Naive B cell (primary cell): Measurements from ENCODE around the gene EXOC4. TPM values are rescaled to one million over a fixed set of nuclear protein-coding genes. Genes with fewer than 3 reads are reported as not detected.
A peak's percentile ranks its signal among the peaks of the same experiment; 100 is the strongest.

Experiments used
- ATAC-seq, 2 donors: fragments of 150-1000 bp; cut with Tn5 transposase; 2 replicates each; pipeline ENCODE4 v1.10.0; 2021; ENCODE audit warnings: low read depth in 2 of 2, mild to moderate bottlenecking in 2 of 2, moderate library complexity in 2 of 2
- DNase-seq: peaks from one replicate; pipeline ENCODE4 v3.0.0; 2022
- H3K27ac Mint-ChIP-seq, 6 donors: one replicate each; pipeline ENCODE4 v1.8.0; 2020 to 2022; ENCODE audit warnings: mild to moderate bottlenecking in 6 of 6, mixed read lengths in 6 of 6, moderate library complexity in 5 of 6, inconsistent platforms in 2 of 6
- H3K27me3 Mint-ChIP-seq, 3 donors: one replicate each; pipeline ENCODE4 v1.8.0; 2021 to 2022; ENCODE audit warnings: mixed read lengths in 3 of 3, mild to moderate bottlenecking in 1 of 3
- H3K36me3 Mint-ChIP-seq, 2 donors: one replicate each; pipeline ENCODE4 v1.8.0; 2020 to 2022; ENCODE audit warnings: mixed read lengths in 2 of 2, inconsistent platforms in 1 of 2, mild to moderate bottlenecking in 1 of 2
- H3K4me1 Mint-ChIP-seq, 3 donors: one replicate each; pipeline ENCODE4 v1.8.0; 2020 to 2022; ENCODE audit warnings: mixed read lengths in 3 of 3, inconsistent platforms in 1 of 3, mild to moderate bottlenecking in 1 of 3, moderate library complexity in 1 of 3
- H3K4me3 Mint-ChIP-seq, 8 donors: one replicate each; pipeline ENCODE4 v1.8.0; 2020 to 2022; ENCODE audit warnings: mild to moderate bottlenecking in 8 of 8, mixed read lengths in 8 of 8, moderate library complexity in 8 of 8, inconsistent platforms in 2 of 8
- H3K9me3 Mint-ChIP-seq, 7 donors: one replicate each; pipeline ENCODE4 v1.8.0; 2020 to 2022; ENCODE audit warnings: mixed read lengths in 7 of 7, mild to moderate bottlenecking in 5 of 7, inconsistent platforms in 2 of 7, moderate library complexity in 1 of 7
- polyA plus RNA-seq, 6 donors: library from polyadenylated mRNA; unstranded; fragments of 300-500 nt; fragmentation: Illumina TruSeq; gene quantifications; one replicate each; pipeline ENCODE4 v1.2.3, GENCODE V29; 2021; ENCODE audit warnings: low read depth in 6 of 6

The EXOC4 gene
- polyA plus RNA-seq, 6 donors from 2014 or later, result 39.9 to 59.7 (median 47.2) TPM

- ATAC-seq (no peak), DNase-seq (no peak)
- no peak overlapping the region for H3K27ac Mint-ChIP-seq
- no peaks in the 10 kb centered on the region for H3K27me3 Mint-ChIP-seq
- H3K4me1 Mint-ChIP-seq, result no peaks in the 10 kb centered on the region
- no peak overlapping the region for H3K4me3 Mint-ChIP-seq
- H3K36me3 Mint-ChIP-seq, result peaks cover 35 to 39% of the 10 kb centered on the region in 2 donors
- H3K9me3 Mint-ChIP-seq, result peaks cover 9 to 47% (median 25%) of the 10 kb centered on the region in 7 donors
Observed at GRCh38 chr7:133962646-133963045, 709.8 kb downstream of the EXOC4 start.

- H3K27ac Mint-ChIP-seq, result no peak overlapping the region
- H3K36me3 Mint-ChIP-seq, result peaks cover 38 to 41% of the 10 kb centered on the region in 2 donors
- DNase-seq (no peak), ATAC-seq (no peak)
- no peak overlapping the region for H3K4me3 Mint-ChIP-seq
- no peaks in the 10 kb centered on the region for H3K27me3 Mint-ChIP-seq
- H3K9me3 Mint-ChIP-seq, result peaks cover 9 to 53% (median 28%) of the 10 kb centered on the region in 7 donors
- no peaks in the 10 kb centered on the region for H3K4me1 Mint-ChIP-seq
Observed at GRCh38 chr7:133963629-133964028, 710.8 kb downstream of the EXOC4 start.

- DNase-seq (no peak), ATAC-seq (no peak)
- Mint-ChIP-seq H3K9me3 (peaks cover 6 to 26% (median 14%) of the 10 kb centered on the region in 7 donors), H3K4me1 (peaks cover 0 to 7% (median 2%) of the 10 kb centered on the region in 3 donors), H3K4me3 (no peak overlapping the region), H3K27ac (no peak overlapping the region), H3K27me3 (no peaks in the 10 kb centered on the region), H3K36me3 (peaks cover 18 to 24% of the 10 kb centered on the region in 2 donors)
Observed at GRCh38 chr7:133971625-133972024, 718.7 kb downstream of the EXOC4 start.

DNA sequence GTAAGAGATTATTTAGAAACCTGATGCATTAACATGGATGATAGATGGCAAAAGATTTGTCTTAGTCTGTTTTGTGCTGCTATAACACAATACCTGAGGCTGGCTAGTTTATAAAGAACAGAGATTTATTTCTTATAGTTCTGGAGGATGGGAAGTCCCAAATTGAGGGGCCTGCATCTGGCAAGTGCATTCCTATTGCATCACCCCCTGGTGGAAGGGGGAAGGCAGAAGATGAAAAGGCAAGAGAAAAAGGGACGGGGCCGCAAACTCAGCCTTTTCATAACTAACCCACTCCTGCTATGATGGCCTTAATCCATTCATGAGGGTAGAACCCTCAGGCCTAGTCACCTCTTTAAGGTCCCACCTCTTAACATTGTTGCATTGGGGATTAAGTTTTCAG, 720.8 kb downstream of the EXOC4 start:
- ATAC-seq (no peak), DNase-seq (no peak)
- Mint-ChIP-seq H3K9me3 (peaks cover 0 to 9% (median 2%) of the 10 kb centered on the region in 7 donors), H3K36me3 (peaks cover 5 to 10% of the 10 kb centered on the region in 2 donors), H3K4me1 (peaks cover 5 to 13% (median 9%) of the 10 kb centered on the region in 3 donors), H3K27me3 (no peaks in the 10 kb centered on the region), H3K27ac (no peak overlapping the region), H3K4me3 (no peak overlapping the region)

DNA sequence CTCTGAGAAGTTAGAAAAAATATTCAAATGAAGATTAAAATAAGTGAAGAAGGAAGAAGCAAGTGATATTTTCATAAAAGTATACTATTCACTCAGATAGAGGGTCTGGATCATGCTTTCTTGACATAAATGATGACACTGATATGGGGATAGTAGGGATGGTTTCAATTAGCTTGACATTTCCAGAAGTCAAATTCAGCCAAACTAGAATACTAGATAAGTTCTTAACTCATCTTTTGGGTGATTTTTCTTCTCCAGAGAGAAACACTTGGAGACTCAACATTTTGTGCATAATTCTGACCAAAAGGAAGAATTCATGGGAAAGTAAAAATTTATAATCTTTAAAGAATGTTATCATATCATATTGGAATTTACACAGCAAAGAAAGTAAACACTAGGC, 722.3 kb downstream of the EXOC4 start:
- peaks cover 0 to 3% (median 0%) of the 10 kb centered on the region in 7 donors for H3K9me3 Mint-ChIP-seq
- no peaks in the 10 kb centered on the region for H3K27me3 Mint-ChIP-seq
- no peak for ATAC-seq
- peaks cover 5 to 6% of the 10 kb centered on the region in 2 donors for H3K36me3 Mint-ChIP-seq
- H3K4me3 Mint-ChIP-seq, result no peak overlapping the region
- peaks cover 5 to 13% (median 9%) of the 10 kb centered on the region in 3 donors for H3K4me1 Mint-ChIP-seq
- H3K27ac Mint-ChIP-seq, result no peak overlapping the region
- no peak for DNase-seq

DNA sequence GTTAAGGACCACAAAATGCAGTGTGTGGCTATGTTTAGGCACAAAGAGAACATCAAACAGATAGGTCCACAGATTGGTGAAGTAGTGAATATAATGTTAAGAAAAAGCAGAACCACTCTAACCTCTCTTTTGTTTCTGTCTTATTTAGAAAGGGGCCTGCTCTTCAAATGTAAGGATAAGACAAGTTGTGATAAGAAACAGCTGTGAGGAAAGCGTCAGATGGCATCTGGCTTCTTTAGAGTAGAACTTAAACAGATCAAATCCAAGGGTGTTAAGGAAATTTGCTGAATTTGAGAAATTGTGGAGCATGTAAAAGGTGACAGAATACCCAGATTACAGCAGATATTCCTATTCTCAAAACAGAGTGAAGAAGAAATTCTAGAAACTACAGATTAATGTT, 723.3 kb downstream of the EXOC4 start:
- peak overlapping the region in 1 of 6 donors; percentile 8 for H3K27ac Mint-ChIP-seq
- peaks cover 5 to 8% of the 10 kb centered on the region in 2 donors for H3K36me3 Mint-ChIP-seq
- peaks cover 3 to 13% (median 9%) of the 10 kb centered on the region in 3 donors for H3K4me1 Mint-ChIP-seq
- H3K27me3 Mint-ChIP-seq, result no peaks in the 10 kb centered on the region
- no peak overlapping the region for H3K4me3 Mint-ChIP-seq
- ATAC-seq (no peak), DNase-seq (no peak)
- H3K9me3 Mint-ChIP-seq, result peaks cover 0 to 3% (median 0%) of the 10 kb centered on the region in 7 donors

- DNase-seq (no peak), ATAC-seq (no peak)
- peaks cover 3 to 13% (median 9%) of the 10 kb centered on the region in 3 donors for H3K4me1 Mint-ChIP-seq
- peaks cover 5 to 8% of the 10 kb centered on the region in 2 donors for H3K36me3 Mint-ChIP-seq
- H3K27me3 Mint-ChIP-seq, result no peaks in the 10 kb centered on the region
- peak overlapping the region in 1 of 8 donors; percentile 32 for H3K4me3 Mint-ChIP-seq
- peaks cover 0 to 3% (median 2%) of the 10 kb centered on the region in 7 donors for H3K9me3 Mint-ChIP-seq
- H3K27ac Mint-ChIP-seq, result peak overlapping the region in 3 of 6 donors; percentile 19 to 91 (median 67)
Observed at GRCh38 chr7:133977409-133978274, 724.8 kb downstream of the EXOC4 start.

DNA sequence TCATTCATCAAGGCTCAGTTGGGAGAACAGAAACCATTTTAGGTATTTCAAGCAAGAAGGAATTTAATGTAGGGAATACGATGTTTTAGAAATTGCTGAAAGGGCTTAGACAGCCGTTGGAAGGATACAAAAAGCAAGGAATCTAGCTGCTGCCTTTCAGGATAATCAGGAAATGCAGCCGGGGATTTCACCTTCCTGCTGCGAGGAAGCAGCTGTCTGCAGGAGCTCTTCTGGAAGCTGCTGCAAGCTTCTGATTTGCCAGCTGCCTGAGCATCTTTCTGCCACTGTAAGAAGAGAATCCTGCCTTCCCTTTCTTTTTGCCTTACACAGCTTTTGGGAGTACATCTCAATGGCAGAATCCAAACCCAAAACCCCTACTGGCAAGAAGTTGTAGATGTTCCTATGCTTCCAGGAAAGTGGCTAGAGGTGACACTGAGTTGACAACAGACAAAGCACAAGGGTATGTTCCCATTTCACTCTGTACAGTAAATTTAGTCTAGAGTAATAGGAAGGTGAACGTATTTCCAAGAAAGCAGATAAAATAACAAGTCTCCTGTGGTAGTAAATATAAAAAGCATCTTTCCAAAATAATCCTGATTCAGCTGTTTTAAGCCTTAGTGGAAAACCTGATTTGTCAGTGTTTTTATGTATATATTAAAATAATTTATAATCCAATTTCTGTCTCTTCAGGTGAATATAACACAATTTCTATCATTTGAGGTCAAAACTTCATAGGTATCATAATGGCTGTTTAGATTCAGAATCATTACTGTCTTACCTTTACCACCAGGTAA, 725.8 kb downstream of the EXOC4 start:
- ATAC-seq, result no peak

DNA sequence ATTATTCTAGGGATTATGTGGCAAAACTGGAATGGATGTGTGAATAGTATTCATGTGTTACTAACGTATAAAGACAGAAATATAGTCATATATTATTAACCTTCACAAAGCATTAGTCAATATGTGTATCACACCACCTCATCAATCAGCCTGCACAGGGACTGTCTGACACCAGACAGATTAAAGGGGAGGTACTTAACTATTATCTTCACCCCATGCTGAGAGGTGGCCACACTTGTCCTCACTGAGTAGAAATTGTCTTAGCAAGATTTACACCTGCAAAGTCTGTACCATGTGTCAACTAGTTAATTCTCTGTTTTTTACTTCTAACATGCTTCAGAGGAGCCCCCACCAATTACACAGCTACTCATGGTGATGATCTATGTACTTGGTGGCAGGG, 727.9 kb downstream of the EXOC4 start:
- no peaks in the 10 kb centered on the region for H3K27me3 Mint-ChIP-seq
- ATAC-seq (no peak), DNase-seq (no peak)
- peaks cover 0 to 3% (median 2%) of the 10 kb centered on the region in 7 donors for H3K9me3 Mint-ChIP-seq
- peaks cover 3 to 12% (median 9%) of the 10 kb centered on the region in 3 donors for H3K4me1 Mint-ChIP-seq
- no peak overlapping the region for H3K4me3 Mint-ChIP-seq
- peaks cover 5 to 8% of the 10 kb centered on the region in 2 donors for H3K36me3 Mint-ChIP-seq
- H3K27ac Mint-ChIP-seq, result no peak overlapping the region

More for the DNA sequence above, 725.8 kb downstream of the EXOC4 start:
- Mint-ChIP-seq H3K4me1 (peaks cover 3 to 13% (median 9%) of the 10 kb centered on the region in 3 donors), H3K36me3 (peaks cover 5 to 8% of the 10 kb centered on the region in 2 donors), H3K27ac (peak overlapping the region in 1 of 6 donors; percentile 19), H3K4me3 (no peak overlapping the region), H3K9me3 (peaks cover 0 to 3% (median 2%) of the 10 kb centered on the region in 7 donors), H3K27me3 (no peaks in the 10 kb centered on the region)
- no peak for DNase-seq

DNA sequence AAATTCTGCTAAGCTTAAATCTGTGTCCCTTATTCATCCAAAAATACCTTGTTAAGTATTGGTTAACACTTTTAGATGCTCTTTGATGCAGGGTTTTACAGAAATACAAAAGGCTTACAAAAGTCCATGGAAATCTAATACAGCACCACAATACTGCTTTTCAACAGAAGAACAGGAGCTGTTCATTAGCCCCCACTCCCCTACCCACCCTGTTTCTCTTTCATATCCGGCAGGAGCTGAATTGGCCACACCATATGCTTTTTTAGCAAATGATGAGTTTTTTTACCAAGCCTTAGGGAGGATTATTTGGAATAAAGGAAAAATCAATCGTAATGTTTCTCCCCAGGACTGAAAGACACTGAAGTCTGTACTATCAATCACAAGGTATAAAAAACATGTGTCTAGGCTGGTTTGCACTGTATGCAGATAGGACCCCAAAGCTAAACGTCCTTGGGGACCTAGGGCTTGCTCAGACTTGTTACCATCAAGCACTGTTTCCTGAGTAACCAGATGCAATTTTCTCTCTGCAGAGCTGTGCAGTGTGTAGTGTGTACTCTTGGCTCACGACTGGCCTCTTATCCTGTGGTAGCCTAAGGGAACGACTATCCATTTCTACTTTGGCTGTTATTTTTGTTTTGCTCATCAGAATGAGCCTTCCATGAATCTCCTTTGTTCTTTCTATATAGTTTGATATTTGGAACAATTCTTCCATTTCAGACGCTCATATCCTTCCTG, 731.0 kb downstream of the EXOC4 start:
- H3K4me3 Mint-ChIP-seq, result no peak overlapping the region
- H3K4me1 Mint-ChIP-seq, result no peaks in the 10 kb centered on the region
- no peak for ATAC-seq
- H3K9me3 Mint-ChIP-seq, result peaks cover 0 to 3% (median 0%) of the 10 kb centered on the region in 7 donors
- no peak overlapping the region for H3K27ac Mint-ChIP-seq
- no peaks in the 10 kb centered on the region for H3K27me3 Mint-ChIP-seq
- no peak for DNase-seq
- peaks cover 5 to 8% of the 10 kb centered on the region in 2 donors for H3K36me3 Mint-ChIP-seq

DNA sequence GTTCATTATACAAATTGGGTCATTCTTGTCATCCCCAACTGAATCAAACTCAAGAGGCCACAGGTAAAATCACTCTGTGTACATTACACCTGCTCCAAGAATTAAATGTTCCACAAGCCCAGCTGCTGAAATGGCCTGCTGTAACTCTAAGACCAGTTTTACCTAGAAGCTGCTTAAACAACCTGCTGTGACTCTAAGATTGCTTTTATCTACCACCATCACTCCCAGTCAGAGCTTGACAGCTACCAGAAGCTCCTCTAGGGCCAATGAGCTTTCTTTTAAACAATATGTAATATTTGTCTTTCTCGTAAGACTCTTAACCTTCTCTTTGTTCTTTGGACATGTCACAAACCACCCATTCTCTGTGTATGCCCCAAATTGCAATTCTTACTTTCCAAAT, 732.4 kb downstream of the EXOC4 start:
- Mint-ChIP-seq H3K27ac (no peak overlapping the region), H3K36me3 (peaks cover 0 to under 1% of the 10 kb centered on the region in 2 donors), H3K4me3 (no peak overlapping the region), H3K27me3 (no peaks in the 10 kb centered on the region), H3K9me3 (peaks cover 0 to 3% (median 0%) of the 10 kb centered on the region in 7 donors), H3K4me1 (no peaks in the 10 kb centered on the region)
- DNase-seq (no peak), ATAC-seq (no peak)

GRCh38 chr7:133987582-133987981, 734.7 kb downstream of the EXOC4 start:
- no peak overlapping the region for H3K27ac Mint-ChIP-seq
- H3K4me1 Mint-ChIP-seq, result no peaks in the 10 kb centered on the region
- no peaks in the 10 kb centered on the region for H3K27me3 Mint-ChIP-seq
- no peaks in the 10 kb centered on the region for H3K36me3 Mint-ChIP-seq
- no peak for ATAC-seq
- DNase-seq, result no peak
- peaks cover 0 to 3% (median 0%) of the 10 kb centered on the region in 7 donors for H3K9me3 Mint-ChIP-seq
- no peak overlapping the region for H3K4me3 Mint-ChIP-seq

- Mint-ChIP-seq H3K9me3 (peaks cover 0 to 3% (median 0%) of the 10 kb centered on the region in 7 donors), H3K36me3 (peaks cover 10 to 20% of the 10 kb centered on the region in 2 donors), H3K4me1 (no peaks in the 10 kb centered on the region), H3K27ac (no peak overlapping the region), H3K4me3 (no peak overlapping the region), H3K27me3 (no peaks in the 10 kb centered on the region)
- ATAC-seq, result no peak
- no peak for DNase-seq
Observed at GRCh38 chr7:133993547-133993946, 740.7 kb downstream of the EXOC4 start.
